Stimulated activated CD8-positive, alpha-beta memory T cell treated with anti-CD3 and anti-CD28 coated beads, Interleukin-2, amount 100 ng/mL, for 48 hours (primary cell): ENCODE measurements around the gene DNLZ.

Experiments used
- DNase-seq, 2 donors: peaks; one replicate each; pipeline ENCODE4 v3.0.0-alpha.2; 2020; ENCODE audit warnings: low read depth in 2 of 2

Gene DNLZ

DNA sequence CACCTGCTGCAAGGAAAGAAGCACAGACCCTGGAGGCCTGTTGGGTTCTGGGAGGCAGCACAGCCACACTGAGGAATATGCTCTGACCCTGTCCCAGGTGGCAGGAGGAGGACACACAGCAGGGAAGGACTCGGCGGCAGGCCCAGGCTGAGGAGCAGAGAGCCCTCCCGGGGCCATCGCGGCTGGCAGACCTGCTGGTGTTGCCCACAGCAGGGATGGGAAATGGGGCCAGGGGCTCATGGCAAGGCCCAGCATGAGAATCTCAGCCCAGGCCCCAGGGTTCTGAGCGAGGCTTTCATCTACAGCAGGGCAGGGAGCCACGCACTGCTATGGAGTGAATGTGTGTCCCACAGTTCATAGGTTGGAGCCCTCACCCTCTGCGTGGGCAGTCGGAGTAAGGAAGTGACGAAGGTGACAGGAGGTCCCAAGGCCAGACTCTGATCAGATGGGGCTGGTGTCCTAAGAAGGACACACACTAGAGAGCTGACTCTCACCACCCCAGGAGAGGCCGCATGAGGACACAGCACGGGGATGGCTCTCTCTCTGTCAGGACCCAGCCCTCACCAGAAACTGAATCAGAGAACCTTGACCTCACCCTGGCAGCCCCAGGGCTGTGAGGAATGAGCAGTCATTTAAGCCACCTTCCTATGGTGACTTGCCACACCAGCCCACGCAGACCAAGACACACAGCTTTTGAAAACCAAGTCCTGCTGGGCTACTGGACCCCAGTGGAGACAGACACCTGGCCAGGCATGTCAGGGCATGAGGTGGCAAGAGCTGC is 46.5 kb downstream of the DNLZ start:
- DNase-seq = no peak

GRCh38 chr9:136316271-136316751 is 47.2 kb downstream of the DNLZ start:
- no peak for DNase-seq

- no peak for DNase-seq
Measured at GRCh38 chr9:136314944-136315343, 48.6 kb downstream of the DNLZ start.

DNA sequence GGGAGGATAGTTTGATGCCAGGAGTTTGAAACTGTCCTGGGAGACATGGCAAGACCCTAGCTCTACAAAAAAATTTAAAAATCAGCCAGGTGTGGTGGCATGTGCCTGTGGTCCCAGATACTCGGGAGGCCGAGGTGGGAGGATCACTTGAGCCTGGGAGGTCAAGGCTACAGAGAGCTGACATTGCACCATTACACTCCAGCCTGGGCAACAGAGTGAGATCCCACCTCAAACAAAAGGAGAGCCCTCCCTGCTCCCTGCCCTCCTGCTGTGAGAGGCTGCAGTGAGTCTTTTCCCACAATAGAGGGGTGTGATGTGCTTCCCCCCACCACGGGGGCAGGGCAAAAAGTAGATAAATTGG is 49.5 kb downstream of the DNLZ start:
- DNase-seq = no peak

GRCh38 chr9:136313111-136314055 is 50.2 kb downstream of the DNLZ start:
- DNase-seq = no peak

GRCh38 chr9:136312436-136312835 is 51.1 kb downstream of the DNLZ start:
- DNase-seq = peak; percentile 25 to 27

GRCh38 chr9:136312009-136312375 is 51.6 kb downstream of the DNLZ start:
- DNase-seq = no peak

- DNase-seq = no peak
Measured at GRCh38 chr9:136311051-136312008, 52.2 kb downstream of the DNLZ start.

DNA sequence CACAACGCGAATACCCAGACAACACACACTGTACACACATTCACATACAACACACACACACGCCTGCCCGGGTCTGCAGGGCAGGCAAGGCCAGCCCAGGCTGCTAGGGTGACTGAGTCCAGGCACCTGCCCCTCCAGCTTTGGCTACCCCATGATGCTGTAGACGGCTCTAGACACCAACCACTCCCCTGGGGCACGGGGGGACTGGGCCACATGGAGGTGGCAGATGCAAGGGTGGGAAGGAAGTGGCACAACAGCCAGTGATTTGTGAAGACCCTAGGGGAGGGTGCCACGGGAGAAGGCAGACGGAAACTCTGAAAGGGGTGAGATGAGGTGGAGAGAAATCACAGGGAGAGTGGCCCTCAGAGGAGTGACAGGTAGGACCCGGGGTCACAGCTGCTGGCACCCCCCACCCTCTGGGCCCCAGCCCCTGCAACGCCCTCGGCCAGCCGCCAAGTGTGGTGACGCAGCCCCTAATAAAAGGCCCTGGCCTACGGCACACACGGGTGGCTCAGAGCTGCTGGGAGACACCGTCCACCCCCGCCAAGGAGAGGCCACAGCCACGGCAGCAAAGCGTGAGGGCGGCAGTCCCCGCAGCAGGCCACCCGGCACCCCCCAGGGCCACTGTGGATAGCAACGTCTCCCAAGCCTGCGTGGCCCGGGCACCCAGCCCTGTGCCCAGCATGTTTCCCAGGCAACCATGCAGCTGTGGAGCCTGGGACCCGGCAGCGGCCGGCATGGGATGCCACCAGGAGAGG is 53.1 kb downstream of the DNLZ start:
- no peak for DNase-seq

GRCh38 chr9:136309806-136310220 is 53.7 kb downstream of the DNLZ start:
- DNase-seq = no peak
